Psoas muscle (tissue), 8 donors: ENCODE results near the gene MYH7. TPM values are rescaled to one million over a fixed set of nuclear protein-coding genes. Genes with fewer than 3 reads are reported as not detected.

Experiments
- ATAC-seq, 4 donors: fragments of 200-7000 bp; cut with Tn5 transposase; one replicate each; pipeline ENCODE4 v1.9.1; 2020; ENCODE audit warnings: moderate library complexity in 3 of 4, mild to moderate bottlenecking in 2 of 4
- DNase-seq, 2 donors: peaks; one replicate each; pipeline ENCODE4 v3.0.0-alpha.2; 2020
- H3K27ac ChIP-seq: fragments of 200-600 bp; one replicate; pipeline ENCODE4 v1.8.0; 2022
- H3K27me3 ChIP-seq, 3 donors: fragments of 200-600 bp in 1 of 3; one replicate each; pipeline versions ENCODE4 v1.6.1 to v1.8.0; 2013 to 2022; ENCODE audit warnings: low read length in 2 of 3, mild to moderate bottlenecking in 2 of 3, moderate library complexity in 1 of 3; ENCODE audit not compliant: insufficient read depth in 3 of 3
- H3K36me3 ChIP-seq, 2 donors: fragments of 200-600 bp in 1 of 2; one replicate each; pipeline versions ENCODE4 v1.6.1 to v1.8.0; 2013 to 2022; ENCODE audit warnings: low read depth in 1 of 2, mild to moderate bottlenecking in 1 of 2, moderate library complexity in 1 of 2; ENCODE audit not compliant: insufficient read depth in 1 of 2
- H3K4me1 ChIP-seq: fragments of 200-600 bp; one replicate; pipeline ENCODE4 v1.8.0; 2022
- H3K4me3 ChIP-seq: fragments of 200-600 bp; one replicate; pipeline ENCODE4 v1.8.0; 2022; ENCODE audit warnings: mild to moderate bottlenecking
- H3K9me3 ChIP-seq: fragments of 200-600 bp; one replicate; pipeline ENCODE4 v1.8.0; 2022
- WGBS, 3 donors: extraction: QIAGEN DNeasy Blood & Tissue Kit; methylation state at CpG; one replicate each; pipeline versions ENCODE4 v1.1.6 to v1.1.7; 2013; 5-methylcytosine and 5-hydroxymethylcytosine counted together
- intact Hi-C, 2 donors: fragments of 100-400 bp; cut with DNase I; formaldehyde crosslinking; loops; one replicate each; pipeline versions ENCODE4 v1.11.0 to v1.14.2; 2022
- polyA plus RNA-seq, 3 donors: library from polyadenylated mRNA; stranded (reverse); fragments of 200-250 nt; gene quantifications; one replicate each; pipeline ENCODE4 v1.2.3, GENCODE V29; 2013
- total RNA-seq, 4 donors: library from RNA; stranded (reverse); fragmentation: NEBNext Ultra II Directional in 2 of 4; extraction: Animal tissue kit (Norgen Biotek cat#: 25700) in 2 of 4; gene quantifications; one replicate each; pipeline versions ENCODE4 v1.2.1 to v1.2.4, GENCODE V29; 2021 to 2023
- TF ChIP-seq, protein P1 (sequence below): fragments of 200-600 bp; IDR thresholded peaks from one replicate; pipeline ENCODE4 v1.8.0; 2022; ENCODE audit warnings: antibody characterized with exemption
- donor health status: healthy with polysubstance abuse.
- donor health status: DM: no; HTN: no; CAD: no; lungs with moderate emphysema.
- donor health status: Bipolar disorder and iron deficiency.
- donor health status: healthy.
- donor health status: DM: yes; HTN: yes; CAD: no.
- donor health status: DM: no; HTN: no; CAD: no.
- donor health status: DM: no; HTN: no; CAD: no.
- donor health status: DM: yes; HTN: yes; CAD: no.

Gene MYH7
- total and polyA plus RNA-seq, 7 donors = 1,035 to 15,830 (median 4,588) TPM

DNA sequence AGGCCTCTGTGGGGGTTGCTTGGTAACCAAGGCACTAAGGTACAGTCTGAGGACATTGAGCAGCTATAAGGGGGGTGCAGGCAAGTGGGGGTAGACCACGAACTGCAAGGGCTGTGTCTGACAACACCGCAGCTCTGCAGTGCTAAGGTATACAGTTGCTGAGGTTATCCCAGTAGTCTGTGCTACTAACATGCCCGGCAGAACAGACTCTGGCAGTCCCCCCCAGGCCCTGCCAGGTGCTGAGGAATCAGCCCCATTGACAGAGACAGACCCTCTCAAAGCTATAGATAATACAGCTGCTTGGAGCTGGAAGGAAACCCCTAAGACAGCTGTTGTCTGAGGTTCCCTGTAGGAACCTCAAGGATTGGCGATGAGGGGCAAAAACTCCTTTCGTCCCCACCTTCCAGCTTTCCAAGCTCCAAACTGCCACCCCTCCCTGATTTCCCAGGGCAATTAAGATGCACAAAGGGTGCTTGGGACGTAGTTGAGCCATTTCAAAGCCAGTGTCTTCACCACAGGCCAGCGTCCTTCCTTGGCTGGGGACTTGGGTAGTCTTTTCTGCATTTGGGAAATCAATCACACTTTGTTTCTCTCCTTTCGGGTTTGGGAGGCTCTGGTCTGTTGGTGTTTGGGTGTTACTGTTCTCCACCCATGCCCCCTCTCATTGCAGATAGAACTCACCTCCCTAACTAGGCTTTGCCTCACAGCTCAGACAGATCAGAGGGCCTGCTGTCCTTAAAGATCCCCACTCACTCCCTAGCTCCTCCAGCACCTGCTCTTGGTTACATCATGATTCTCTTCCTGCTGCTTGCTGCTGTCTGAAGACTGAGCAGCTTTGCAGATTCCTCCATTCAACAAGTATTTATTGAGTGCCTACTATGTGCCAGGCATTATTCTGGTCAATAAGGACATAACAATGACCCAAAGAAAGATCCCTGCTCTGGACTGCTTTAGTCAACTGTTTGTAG, 2.0 kb upstream of the MYH7 start:
- DNase-seq (no peak), ATAC-seq (peak; percentile 48 to 57 (median 54))
- Histone ChIP-seq H3K4me1 (peaks cover 30% of the 10 kb centered on the region), H3K9me3 (no peaks in the 10 kb centered on the region), H3K4me3 (no peak overlapping the region), H3K36me3 (peaks cover 0 to 3% of the 10 kb centered on the region in 2 donors), H3K27me3 (no peaks in the 10 kb centered on the region), H3K27ac (peak overlapping the region; percentile 83)
- TF ChIP-seq, protein P1, sequence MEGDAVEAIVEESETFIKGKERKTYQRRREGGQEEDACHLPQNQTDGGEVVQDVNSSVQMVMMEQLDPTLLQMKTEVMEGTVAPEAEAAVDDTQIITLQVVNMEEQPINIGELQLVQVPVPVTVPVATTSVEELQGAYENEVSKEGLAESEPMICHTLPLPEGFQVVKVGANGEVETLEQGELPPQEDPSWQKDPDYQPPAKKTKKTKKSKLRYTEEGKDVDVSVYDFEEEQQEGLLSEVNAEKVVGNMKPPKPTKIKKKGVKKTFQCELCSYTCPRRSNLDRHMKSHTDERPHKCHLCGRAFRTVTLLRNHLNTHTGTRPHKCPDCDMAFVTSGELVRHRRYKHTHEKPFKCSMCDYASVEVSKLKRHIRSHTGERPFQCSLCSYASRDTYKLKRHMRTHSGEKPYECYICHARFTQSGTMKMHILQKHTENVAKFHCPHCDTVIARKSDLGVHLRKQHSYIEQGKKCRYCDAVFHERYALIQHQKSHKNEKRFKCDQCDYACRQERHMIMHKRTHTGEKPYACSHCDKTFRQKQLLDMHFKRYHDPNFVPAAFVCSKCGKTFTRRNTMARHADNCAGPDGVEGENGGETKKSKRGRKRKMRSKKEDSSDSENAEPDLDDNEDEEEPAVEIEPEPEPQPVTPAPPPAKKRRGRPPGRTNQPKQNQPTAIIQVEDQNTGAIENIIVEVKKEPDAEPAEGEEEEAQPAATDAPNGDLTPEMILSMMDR = no peak
- WGBS, 3 donors = 45 to 56% (median 55%) methylated on average over 7 to 8 of the region's 8 CpGs
- intact Hi-C loops = no loop called here

DNA sequence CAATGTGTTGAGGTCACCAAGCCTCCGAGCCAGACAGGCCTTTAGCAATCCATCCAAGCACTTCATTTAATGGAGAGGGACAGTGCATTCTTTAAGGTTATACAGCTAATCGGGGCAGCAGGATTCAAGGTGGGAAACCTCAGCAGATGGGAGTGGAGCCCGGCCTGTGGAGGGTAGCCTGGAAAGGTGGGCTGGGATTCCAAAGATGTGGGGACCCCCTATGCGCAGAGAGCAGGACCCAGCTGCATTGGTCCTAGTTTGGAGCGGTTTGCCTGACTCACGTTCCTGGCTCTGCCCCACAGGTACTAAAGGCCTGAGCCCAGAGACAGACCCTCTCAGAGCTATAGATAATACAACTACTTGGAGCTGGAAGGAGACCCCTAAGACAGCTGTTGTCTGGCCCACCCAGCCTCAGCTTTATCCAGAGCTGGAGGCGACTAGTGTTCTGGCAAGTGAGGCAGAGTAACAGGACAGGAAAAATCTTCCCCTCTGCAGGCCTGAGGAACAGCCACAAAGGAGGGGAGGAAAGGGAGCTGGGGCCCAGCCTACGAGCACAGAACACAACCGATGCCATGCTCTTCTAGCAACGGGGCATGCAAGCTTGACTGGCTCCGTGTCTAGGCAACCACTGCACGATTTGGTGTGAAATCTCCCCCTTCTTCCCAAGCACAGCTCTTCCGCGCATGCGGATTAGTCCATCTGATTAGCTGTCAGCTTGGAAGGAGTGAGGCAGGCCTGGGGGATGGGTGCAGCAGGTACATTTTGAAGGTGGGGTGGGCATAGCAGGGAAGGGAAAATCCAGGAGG, 1.1 kb upstream of the MYH7 start:
- TF ChIP-seq, protein P1 = no peak
- H3K9me3 ChIP-seq = no peaks in the 10 kb centered on the region
- H3K4me3 ChIP-seq = peak overlapping the region; percentile 53
- no peak for DNase-seq
- H3K36me3 ChIP-seq = peaks cover 0 to 3% of the 10 kb centered on the region in 2 donors
- no peak for ATAC-seq
- peak overlapping the region; percentile 83 for H3K27ac ChIP-seq
- WGBS, 3 donors = 31 to 44% (median 40%) methylated on average over 15 of the region's 15 CpGs
- no peaks in the 10 kb centered on the region for H3K27me3 ChIP-seq
- peaks cover 24% of the 10 kb centered on the region for H3K4me1 ChIP-seq
- intact Hi-C loops = no loop called here

- peak in 2 of 4 donors; percentile 20 to 28 for ATAC-seq
- intact Hi-C loops = no loop called here
- Histone ChIP-seq H3K4me3 (peak overlapping the region; percentile 53), H3K9me3 (no peaks in the 10 kb centered on the region), H3K4me1 (peaks cover 23% of the 10 kb centered on the region), H3K36me3 (peaks cover 0 to 3% of the 10 kb centered on the region in 2 donors), H3K27me3 (no peaks in the 10 kb centered on the region), H3K27ac (peak overlapping the region; percentile 60)
- TF ChIP-seq, protein P1 = no peak
- DNase-seq = no peak
- WGBS, 3 donors = 50 to 59% (median 51%) methylated on average over 8 of the region's 8 CpGs
These were observed 805 bp downstream of the MYH7 start for GRCh38 chr14:23434488-23435222.

DNA sequence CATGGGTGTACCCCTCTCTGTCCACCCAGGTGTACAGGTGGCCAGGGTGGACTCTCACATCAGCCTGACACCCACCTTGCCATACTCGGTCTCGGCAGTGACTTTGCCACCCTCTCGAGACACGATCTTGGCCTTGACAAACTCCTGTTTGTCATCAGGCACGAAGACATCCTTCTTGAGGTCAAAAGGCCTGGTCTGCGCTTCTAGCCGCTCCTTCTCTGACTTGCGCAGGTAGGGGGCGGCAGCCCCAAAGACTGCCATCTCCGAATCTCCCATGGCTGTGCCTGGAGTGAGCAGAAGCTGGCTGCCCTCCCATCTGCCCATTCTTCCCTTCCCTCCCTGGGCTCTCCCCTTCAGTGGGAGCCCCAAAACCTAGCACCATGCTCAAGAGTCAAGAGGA, 2.0 kb downstream of the MYH7 start:
- no peak for DNase-seq
- Histone ChIP-seq H3K4me3 (peak overlapping the region; percentile 53), H3K27ac (peak overlapping the region; percentile 60), H3K4me1 (peaks cover 23% of the 10 kb centered on the region), H3K36me3 (peaks cover 0 to 3% of the 10 kb centered on the region in 2 donors), H3K27me3 (no peaks in the 10 kb centered on the region), H3K9me3 (no peaks in the 10 kb centered on the region)
- intact Hi-C loops = no loop called here
- 39 to 60% (median 47%) methylated on average over 10 of the region's 10 CpGs for WGBS, 3 donors
- ATAC-seq = no peak
- TF ChIP-seq, protein P1 = no peak
